ENCODE measurements around the gene ZNF280D.

ZNF280D gene

DNA sequence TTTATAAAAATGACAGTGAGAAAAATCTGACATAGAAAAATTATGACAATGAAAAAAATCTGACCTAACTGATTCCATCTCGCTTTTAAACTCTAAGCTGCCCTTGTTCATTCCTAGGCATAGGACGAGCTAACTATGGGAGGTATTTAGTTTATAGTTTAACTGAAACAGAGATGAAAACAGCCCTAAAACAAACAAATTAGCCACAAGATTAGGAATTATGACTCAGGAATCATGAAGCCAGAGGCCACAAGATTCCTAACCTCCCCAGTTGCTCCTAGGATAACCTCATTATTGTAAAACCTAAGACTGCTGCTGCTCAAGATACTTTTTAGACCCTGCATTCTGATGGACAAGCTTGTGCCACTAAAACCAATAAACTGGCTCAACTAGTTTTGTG, 145.6 kb downstream of the ZNF280D start:
- TF ChIP-seq, protein P1, sequence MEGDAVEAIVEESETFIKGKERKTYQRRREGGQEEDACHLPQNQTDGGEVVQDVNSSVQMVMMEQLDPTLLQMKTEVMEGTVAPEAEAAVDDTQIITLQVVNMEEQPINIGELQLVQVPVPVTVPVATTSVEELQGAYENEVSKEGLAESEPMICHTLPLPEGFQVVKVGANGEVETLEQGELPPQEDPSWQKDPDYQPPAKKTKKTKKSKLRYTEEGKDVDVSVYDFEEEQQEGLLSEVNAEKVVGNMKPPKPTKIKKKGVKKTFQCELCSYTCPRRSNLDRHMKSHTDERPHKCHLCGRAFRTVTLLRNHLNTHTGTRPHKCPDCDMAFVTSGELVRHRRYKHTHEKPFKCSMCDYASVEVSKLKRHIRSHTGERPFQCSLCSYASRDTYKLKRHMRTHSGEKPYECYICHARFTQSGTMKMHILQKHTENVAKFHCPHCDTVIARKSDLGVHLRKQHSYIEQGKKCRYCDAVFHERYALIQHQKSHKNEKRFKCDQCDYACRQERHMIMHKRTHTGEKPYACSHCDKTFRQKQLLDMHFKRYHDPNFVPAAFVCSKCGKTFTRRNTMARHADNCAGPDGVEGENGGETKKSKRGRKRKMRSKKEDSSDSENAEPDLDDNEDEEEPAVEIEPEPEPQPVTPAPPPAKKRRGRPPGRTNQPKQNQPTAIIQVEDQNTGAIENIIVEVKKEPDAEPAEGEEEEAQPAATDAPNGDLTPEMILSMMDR (IDR thresholded peaks at IDR 0.05; ENCODE audit: borderline replicate concordance, insufficient read depth, low read depth, low read length), result no peak

DNA sequence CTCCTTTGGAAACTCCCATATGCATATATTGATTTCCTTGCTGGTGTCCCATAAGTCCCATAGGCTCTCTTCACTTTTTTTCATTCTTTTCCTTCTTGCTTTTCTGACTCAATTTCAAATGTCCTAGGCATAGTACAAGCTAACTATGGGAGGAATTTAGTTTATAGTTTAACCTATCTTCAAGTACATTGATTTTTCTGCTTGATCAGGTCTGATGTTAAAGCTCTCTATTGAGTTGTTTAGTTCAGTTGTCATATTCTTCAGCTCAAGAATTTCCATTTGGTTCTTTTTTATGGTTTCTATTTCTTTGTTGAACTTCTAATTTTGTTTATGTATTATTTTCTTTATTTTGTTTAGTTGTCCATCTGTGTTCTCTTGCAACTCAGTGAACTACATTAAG, 147.1 kb downstream of the ZNF280D start:
- TF ChIP-seq, protein P1 (IDR thresholded peaks at IDR 0.05; ENCODE audit: borderline replicate concordance, insufficient read depth, low read depth, low read length), result no peak
- H3K4me3 ChIP-seq (ENCODE audit: low read depth, low read length), result no peak overlapping the region

More for the DNA sequence above, 145.6 kb downstream of the ZNF280D start:
- H3K4me3 ChIP-seq (ENCODE audit: low read depth, low read length), result no peak overlapping the region

DNA sequence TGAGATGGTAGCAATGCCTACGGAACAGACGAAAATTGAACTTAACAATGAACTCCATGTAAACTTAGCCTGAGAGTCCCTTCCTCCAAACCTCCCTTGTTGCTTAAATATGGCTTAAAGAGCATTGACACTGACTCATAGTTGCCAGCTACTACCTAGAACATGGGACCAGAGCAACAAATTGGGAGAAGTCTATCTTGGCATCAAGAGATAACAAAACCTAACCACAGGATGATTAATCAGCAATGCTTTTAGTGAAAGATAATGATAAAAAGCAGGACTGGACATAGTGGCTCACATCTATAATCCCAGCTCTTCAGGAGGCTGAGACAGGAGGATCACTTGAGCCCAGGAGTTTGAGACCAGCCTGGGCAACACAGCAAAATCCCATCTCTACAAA, 150.5 kb downstream of the ZNF280D start:
- no peak overlapping the region for H3K4me3 ChIP-seq (ENCODE audit: low read depth, low read length)
- TF ChIP-seq, protein P1 (IDR thresholded peaks at IDR 0.05; ENCODE audit: borderline replicate concordance, insufficient read depth, low read depth, low read length), result no peak
